H9 (cell line): ENCODE results near the gene SCN5A. TPM values are rescaled to one million over a fixed set of nuclear protein-coding genes. Genes with fewer than 3 reads are reported as not detected.

ENCODE experiments used
- DNase-seq: peaks from one replicate; pipeline ENCODE4 v3.0.0-alpha.2; 2017
- H2AFZ ChIP-seq: one replicate; pipeline ENCODE4 v1.6.1; 2013; ENCODE audit warnings: mild to moderate bottlenecking, low read length, control low read depth, moderate library complexity
- H2AK5ac ChIP-seq: 2 replicates; pipeline ENCODE4 v1.6.1; 2013; ENCODE audit warnings: low read length, control low read depth, mixed read lengths; ENCODE audit not compliant: insufficient read length
- H2BK120ac ChIP-seq: one replicate; pipeline ENCODE4 v1.6.1; 2013; ENCODE audit warnings: low read depth, mild to moderate bottlenecking, low read length, control low read depth, inconsistent platforms; ENCODE audit not compliant: poor library complexity, severe bottlenecking
- H2BK12ac ChIP-seq: 2 replicates; pipeline ENCODE4 v1.6.1; 2013; ENCODE audit warnings: low read length, control low read depth, mixed read lengths, low read depth; ENCODE audit not compliant: insufficient read length
- H2BK15ac ChIP-seq: 2 replicates; pipeline ENCODE4 v1.6.1; 2013; ENCODE audit warnings: low read depth, low read length, control low read depth
- H2BK20ac ChIP-seq: one replicate; pipeline ENCODE4 v1.6.1; 2013; ENCODE audit warnings: low read depth, mild to moderate bottlenecking, low read length, control low read depth, inconsistent platforms; ENCODE audit not compliant: poor library complexity, severe bottlenecking
- H2BK5ac ChIP-seq: 2 replicates; pipeline ENCODE4 v1.6.1; 2013; ENCODE audit warnings: low read length, control low read depth, mixed read lengths; ENCODE audit not compliant: insufficient read length
- H3K14ac ChIP-seq: 2 replicates; pipeline ENCODE4 v1.6.1; 2013; ENCODE audit warnings: low read length, control low read depth; ENCODE audit not compliant: insufficient read depth
- H3K18ac ChIP-seq: 2 replicates; pipeline ENCODE4 v1.6.1; 2013; ENCODE audit warnings: low read depth, mild to moderate bottlenecking, mixed read lengths, low read length, control low read depth; ENCODE audit not compliant: insufficient read length
- H3K23ac ChIP-seq: 2 replicates; pipeline ENCODE4 v1.6.1; 2013; ENCODE audit warnings: low read length, control low read depth, mixed read lengths, low read depth; ENCODE audit not compliant: insufficient read length
- H3K23me2 ChIP-seq: 2 replicates; pipeline ENCODE4 v1.6.1; 2013; ENCODE audit warnings: low read depth, mild to moderate bottlenecking, mixed read lengths, low read length, control low read depth; ENCODE audit not compliant: insufficient read length, poor library complexity, severe bottlenecking
- H3K27ac ChIP-seq: 2 replicates; pipeline ENCODE4 v1.5.1; 2013; ENCODE audit warnings: low read length, control low read depth, mixed read lengths, low read depth; ENCODE audit not compliant: insufficient read length
- H3K27me3 ChIP-seq: 2 replicates; pipeline ENCODE4 v1.6.1; 2013; ENCODE audit warnings: low read length, control low read depth, inconsistent platforms; ENCODE audit not compliant: insufficient read depth
- H3K4ac ChIP-seq: 2 replicates; pipeline ENCODE4 v1.6.1; 2013; ENCODE audit warnings: low read depth, mild to moderate bottlenecking, control low read depth, inconsistent platforms, low read length, moderate library complexity
- H3K4me1 ChIP-seq: 2 replicates; pipeline ENCODE4 v1.6.1; 2013; ENCODE audit warnings: low read length, control low read depth, inconsistent platforms; ENCODE audit not compliant: insufficient read depth
- H3K4me2 ChIP-seq: 2 replicates; pipeline ENCODE4 v1.6.1; 2013; ENCODE audit warnings: low read length, control low read depth, mixed read lengths; ENCODE audit not compliant: insufficient read length, insufficient read depth
- H3K56ac ChIP-seq: 2 replicates; pipeline ENCODE4 v1.6.1; 2013; ENCODE audit warnings: low read depth, mild to moderate bottlenecking, mixed read lengths, low read length, control low read depth; ENCODE audit not compliant: insufficient read length
- H3K79me1 ChIP-seq: 2 replicates; pipeline ENCODE4 v1.6.1; 2013; ENCODE audit warnings: low read depth, mild to moderate bottlenecking, moderate library complexity, low read length, control low read depth, inconsistent platforms; ENCODE audit not compliant: insufficient read depth, poor library complexity, severe bottlenecking
- H3K79me2 ChIP-seq: 2 replicates; pipeline ENCODE4 v1.6.1; 2013; ENCODE audit warnings: low read length, control low read depth, inconsistent platforms; ENCODE audit not compliant: insufficient read depth
- H3K9ac ChIP-seq: 2 replicates; pipeline ENCODE4 v1.6.1; 2013; ENCODE audit warnings: low read length, control low read depth, mixed read lengths; ENCODE audit not compliant: insufficient read length; ENCODE audit errors: extremely low read depth
- H3K9me3 ChIP-seq: one replicate; pipeline ENCODE4 v1.6.1; 2013; ENCODE audit warnings: low read depth, low read length, inconsistent platforms; ENCODE audit not compliant: control insufficient read depth
- H3T11ph ChIP-seq: one replicate; pipeline ENCODE4 v1.6.1; 2013; ENCODE audit warnings: mild to moderate bottlenecking, low read length, control low read depth, inconsistent platforms
- H4K20me1 ChIP-seq: one replicate; pipeline ENCODE4 v1.6.1; 2013; ENCODE audit not compliant: control insufficient read depth, insufficient read length, insufficient read depth
- H4K5ac ChIP-seq: 2 replicates; pipeline ENCODE4 v1.6.1; 2013; ENCODE audit warnings: low read depth, mild to moderate bottlenecking, mixed read lengths, low read length, control low read depth; ENCODE audit not compliant: insufficient read length
- H4K8ac ChIP-seq: replicated peaks from 2 replicates; pipeline ENCODE4 v1.6.1; 2013; ENCODE audit warnings: low read length, control low read depth, mixed read lengths, low read depth; ENCODE audit not compliant: insufficient read length
- H4K91ac ChIP-seq: 2 replicates; pipeline ENCODE4 v1.6.1; 2013; ENCODE audit warnings: low read depth, mild to moderate bottlenecking, moderate library complexity, mixed read lengths, low read length, control low read depth; ENCODE audit not compliant: insufficient read length
- H3K27ac Mint-ChIP-seq, 3 experiments: 2 replicates in 2 of 3; 3 replicates in 1 of 3; pipeline ENCODE4 v1.8.0; 2020 to 2021; ENCODE audit warnings: mixed read lengths in 3 of 3, mild to moderate bottlenecking in 1 of 3, moderate library complexity in 1 of 3
- H3K27me3 Mint-ChIP-seq: 2 replicates; pipeline ENCODE4 v1.8.0; 2021; ENCODE audit warnings: low read depth, mild to moderate bottlenecking, moderate library complexity, mixed read lengths
- H3K36me3 Mint-ChIP-seq, 3 experiments: 2 replicates in 2 of 3; 3 replicates in 1 of 3; pipeline ENCODE4 v1.8.0; 2020 to 2021; ENCODE audit warnings: low read depth in 3 of 3, mixed read lengths in 3 of 3; ENCODE audit not compliant: insufficient read depth in 1 of 3
- H3K4me1 Mint-ChIP-seq, 2 experiments: 2 replicates each; pipeline ENCODE4 v1.8.0; 2020; ENCODE audit warnings: mixed read lengths in 2 of 2
- H3K4me3 Mint-ChIP-seq, 2 experiments: 2 replicates in 1 of 2; 3 replicates in 1 of 2; pipeline ENCODE4 v1.8.0; 2020 to 2021; ENCODE audit warnings: mild to moderate bottlenecking in 2 of 2, mixed read lengths in 2 of 2, moderate library complexity in 1 of 2
- H3K9me3 Mint-ChIP-seq, 2 experiments: 2 replicates in 1 of 2; 3 replicates in 1 of 2; pipeline ENCODE4 v1.8.0; 2020; ENCODE audit warnings: mild to moderate bottlenecking in 2 of 2, mixed read lengths in 2 of 2, moderate library complexity in 1 of 2
- WGBS: extraction: QIAGEN DNeasy Blood & Tissue Kit; methylation state at CpG from one replicate; pipeline ENCODE4 v1.1.7; 2013; ENCODE audit warnings: missing lambda C conversion rate, low lambda C conversion rate, mixed read lengths; ENCODE audit not compliant: insufficient read length; ENCODE audit errors: extremely low coverage; 5-methylcytosine and 5-hydroxymethylcytosine counted together
- total RNA-seq: library from RNA; stranded (reverse); gene quantifications from 2 replicates; pipeline ENCODE4 v1.2.1, GENCODE V29; 2021
- TF ChIP-seq, protein P1 (sequence below): fragments of 200-600 bp; sonication (generic); conservative IDR thresholded peaks from 3 replicates; pipeline ENCODE4 v1.8.0; 2021; ENCODE audit warnings: antibody characterized with exemption, mild to moderate bottlenecking

The SCN5A gene
- total RNA-seq, 1 experiment from 2014 or later: 6.5 TPM

DNA sequence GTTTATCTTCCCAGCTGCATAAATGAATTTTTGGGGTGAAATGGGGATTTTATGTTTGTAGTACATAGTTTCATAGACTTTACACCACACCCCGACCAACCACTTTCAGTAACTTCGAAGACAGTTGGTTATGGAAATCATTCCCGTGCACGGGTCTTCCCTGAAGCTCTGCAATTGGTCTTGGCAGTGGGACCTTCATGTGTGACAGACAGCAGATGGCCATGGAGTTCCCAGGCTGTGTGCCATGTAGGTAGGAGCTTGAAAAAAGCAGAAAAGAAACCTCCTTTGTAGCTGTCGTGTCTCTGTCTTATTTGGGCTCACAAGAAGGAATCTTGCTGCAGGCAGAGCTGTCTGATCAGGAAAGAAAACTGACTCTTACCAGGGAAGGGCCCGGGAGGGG, 127.5 kb downstream of the SCN5A start:
- no peak overlapping the region for H3K56ac ChIP-seq
- Mint-ChIP-seq H3K27me3 (no peaks in the 10 kb centered on the region), H3K4me3 (no peak overlapping the region), H3K4me1 (peaks cover 23 to 28% of the 10 kb centered on the region in 2 experiments), H3K27ac (no peak overlapping the region), H3K9me3 (no peaks in the 10 kb centered on the region), H3K36me3 (peaks cover 18 to 36% (median 26%) of the 10 kb centered on the region in 3 experiments)
- no peaks in the 10 kb centered on the region for H4K20me1 ChIP-seq
- no peak overlapping the region for H3K27ac ChIP-seq
- H4K5ac ChIP-seq: no peak overlapping the region
- no peak overlapping the region for H2AFZ ChIP-seq
- H3K27me3 ChIP-seq: no peaks in the 10 kb centered on the region
- H3K4ac ChIP-seq: no peak overlapping the region
- TF ChIP-seq, protein P1, sequence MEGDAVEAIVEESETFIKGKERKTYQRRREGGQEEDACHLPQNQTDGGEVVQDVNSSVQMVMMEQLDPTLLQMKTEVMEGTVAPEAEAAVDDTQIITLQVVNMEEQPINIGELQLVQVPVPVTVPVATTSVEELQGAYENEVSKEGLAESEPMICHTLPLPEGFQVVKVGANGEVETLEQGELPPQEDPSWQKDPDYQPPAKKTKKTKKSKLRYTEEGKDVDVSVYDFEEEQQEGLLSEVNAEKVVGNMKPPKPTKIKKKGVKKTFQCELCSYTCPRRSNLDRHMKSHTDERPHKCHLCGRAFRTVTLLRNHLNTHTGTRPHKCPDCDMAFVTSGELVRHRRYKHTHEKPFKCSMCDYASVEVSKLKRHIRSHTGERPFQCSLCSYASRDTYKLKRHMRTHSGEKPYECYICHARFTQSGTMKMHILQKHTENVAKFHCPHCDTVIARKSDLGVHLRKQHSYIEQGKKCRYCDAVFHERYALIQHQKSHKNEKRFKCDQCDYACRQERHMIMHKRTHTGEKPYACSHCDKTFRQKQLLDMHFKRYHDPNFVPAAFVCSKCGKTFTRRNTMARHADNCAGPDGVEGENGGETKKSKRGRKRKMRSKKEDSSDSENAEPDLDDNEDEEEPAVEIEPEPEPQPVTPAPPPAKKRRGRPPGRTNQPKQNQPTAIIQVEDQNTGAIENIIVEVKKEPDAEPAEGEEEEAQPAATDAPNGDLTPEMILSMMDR: no peak
- H3K23me2 ChIP-seq: no peaks in the 10 kb centered on the region
- WGBS: no CpG with 5 or more reads among the region's 6 CpGs
- H2BK120ac ChIP-seq: no peak overlapping the region
- no peak overlapping the region for H3K4me2 ChIP-seq
- no peak overlapping the region for H2BK12ac ChIP-seq
- DNase-seq: no peak
- H4K91ac ChIP-seq: no peak overlapping the region
- no peak overlapping the region for H2AK5ac ChIP-seq
- H3K23ac ChIP-seq: no peak overlapping the region
- H2BK5ac ChIP-seq: no peak overlapping the region
- no peak overlapping the region for H3T11ph ChIP-seq
- no peak overlapping the region for H2BK20ac ChIP-seq
- H3K79me2 ChIP-seq: no peaks in the 10 kb centered on the region
- no peaks in the 10 kb centered on the region for H3K9me3 ChIP-seq
- no peaks in the 10 kb centered on the region for H3K79me1 ChIP-seq
- H4K8ac ChIP-seq: no peak overlapping the region
- no peak overlapping the region for H3K14ac ChIP-seq
- peaks cover 5% of the 10 kb centered on the region; the same call in 1 of the 2 replicates for H3K4me1 ChIP-seq
- no peak overlapping the region for H2BK15ac ChIP-seq
- no peak overlapping the region for H3K9ac ChIP-seq
- no peak overlapping the region for H3K18ac ChIP-seq
